Choroid plexus epithelial cell (primary cell): ENCODE data around the gene ENOX2.

Experiments used
- DNase-seq: peaks from one replicate; pipeline ENCODE4 v3.0.0-alpha.2; 2010; ENCODE audit warnings: low read depth
- H3K4me3 ChIP-seq: 2 replicates; pipeline ENCODE4 v1.5.1; 2011; ENCODE audit warnings: low read depth, mild to moderate bottlenecking, control low read depth, low read length, moderate library complexity
- CTCF ChIP-seq: conservative IDR thresholded peaks from 2 replicates; pipeline ENCODE4 v1.5.1; 2011; ENCODE audit warnings: low read depth, mild to moderate bottlenecking, control low read depth, inconsistent platforms, low read length, moderate library complexity

ENOX2 gene

GRCh38 chrX:130695931-130696330 lies 207.1 kb downstream of the ENOX2 start:
- H3K4me3 ChIP-seq: no peak overlapping the region
- TF ChIP-seq CTCF: no peak
- no peak for DNase-seq

- no peak for DNase-seq
- TF ChIP-seq CTCF: no peak
- H3K4me3 ChIP-seq: no peak overlapping the region
These were observed 208.0 kb downstream of the ENOX2 start for GRCh38 chrX:130694983-130695382.

GRCh38 chrX:130691576-130691975 lies 211.4 kb downstream of the ENOX2 start:
- H3K4me3 ChIP-seq: no peak overlapping the region
- TF ChIP-seq CTCF: no peak
- no peak for DNase-seq

GRCh38 chrX:130688360-130688759 lies 214.6 kb downstream of the ENOX2 start:
- no peak for TF ChIP-seq CTCF
- no peak for DNase-seq
- no peak overlapping the region for H3K4me3 ChIP-seq

GRCh38 chrX:130682990-130683389 lies 220.0 kb downstream of the ENOX2 start:
- peak; percentile 26 for DNase-seq
- TF ChIP-seq CTCF: no peak
- H3K4me3 ChIP-seq: no peak overlapping the region

- peak; percentile 18 for DNase-seq
- no peak overlapping the region for H3K4me3 ChIP-seq
- TF ChIP-seq CTCF: no peak
These were observed 222.6 kb downstream of the ENOX2 start for GRCh38 chrX:130680164-130681035.

GRCh38 chrX:130676861-130677260 lies 226.1 kb downstream of the ENOX2 start:
- H3K4me3 ChIP-seq: no peak overlapping the region
- DNase-seq: peak; percentile 10
- no peak for TF ChIP-seq CTCF
